ENCODE results near the gene DOHH. TPM values are rescaled to one million over a fixed set of nuclear protein-coding genes. Genes with fewer than 3 reads are reported as not detected.

Gene DOHH
- total RNA-seq, 1 experiment from 2014 or later = 24.9 TPM

- no peak for ATAC-seq
- Histone ChIP-seq H3K4me3 (ENCODE audit: low read depth in 2 of 2, low read length in 2 of 2) (no peak overlapping the region), H3K36me3 (ENCODE audit: control insufficient read depth, insufficient read depth, low read length) (no peaks in the 10 kb centered on the region), H3K9me3 (ENCODE audit: control insufficient read depth, insufficient read depth, low read depth, low read length) (no peaks in the 10 kb centered on the region), H3K27ac (ENCODE audit: low read length) (no peak overlapping the region), H3K27me3 (ENCODE audit: control insufficient read depth, insufficient read depth, low read length) (no peaks in the 10 kb centered on the region), H3K4me1 (ENCODE audit: control insufficient read depth, insufficient read depth, low read length) (no peaks in the 10 kb centered on the region)
- TF ChIP-seq SIN3A (IDR thresholded peaks at IDR 0.05; ENCODE audit: borderline replicate concordance, insufficient read depth, low read depth, low read length) (no peak), CTCF (IDR thresholded peaks at IDR 0.05) (no peak), TCF7L2 (IDR thresholded peaks at IDR 0.05; ENCODE audit: low read depth, low read length) (no peak), POLR2AphosphoS5 (IDR thresholded peaks at IDR 0.05; ENCODE audit: low read depth, low read length) (no peak)
- TF ChIP-seq, protein P1, sequence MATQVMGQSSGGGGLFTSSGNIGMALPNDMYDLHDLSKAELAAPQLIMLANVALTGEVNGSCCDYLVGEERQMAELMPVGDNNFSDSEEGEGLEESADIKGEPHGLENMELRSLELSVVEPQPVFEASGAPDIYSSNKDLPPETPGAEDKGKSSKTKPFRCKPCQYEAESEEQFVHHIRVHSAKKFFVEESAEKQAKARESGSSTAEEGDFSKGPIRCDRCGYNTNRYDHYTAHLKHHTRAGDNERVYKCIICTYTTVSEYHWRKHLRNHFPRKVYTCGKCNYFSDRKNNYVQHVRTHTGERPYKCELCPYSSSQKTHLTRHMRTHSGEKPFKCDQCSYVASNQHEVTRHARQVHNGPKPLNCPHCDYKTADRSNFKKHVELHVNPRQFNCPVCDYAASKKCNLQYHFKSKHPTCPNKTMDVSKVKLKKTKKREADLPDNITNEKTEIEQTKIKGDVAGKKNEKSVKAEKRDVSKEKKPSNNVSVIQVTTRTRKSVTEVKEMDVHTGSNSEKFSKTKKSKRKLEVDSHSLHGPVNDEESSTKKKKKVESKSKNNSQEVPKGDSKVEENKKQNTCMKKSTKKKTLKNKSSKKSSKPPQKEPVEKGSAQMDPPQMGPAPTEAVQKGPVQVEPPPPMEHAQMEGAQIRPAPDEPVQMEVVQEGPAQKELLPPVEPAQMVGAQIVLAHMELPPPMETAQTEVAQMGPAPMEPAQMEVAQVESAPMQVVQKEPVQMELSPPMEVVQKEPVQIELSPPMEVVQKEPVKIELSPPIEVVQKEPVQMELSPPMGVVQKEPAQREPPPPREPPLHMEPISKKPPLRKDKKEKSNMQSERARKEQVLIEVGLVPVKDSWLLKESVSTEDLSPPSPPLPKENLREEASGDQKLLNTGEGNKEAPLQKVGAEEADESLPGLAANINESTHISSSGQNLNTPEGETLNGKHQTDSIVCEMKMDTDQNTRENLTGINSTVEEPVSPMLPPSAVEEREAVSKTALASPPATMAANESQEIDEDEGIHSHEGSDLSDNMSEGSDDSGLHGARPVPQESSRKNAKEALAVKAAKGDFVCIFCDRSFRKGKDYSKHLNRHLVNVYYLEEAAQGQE (IDR thresholded peaks at IDR 0.05; ENCODE audit: insufficient read depth in 1 of 2, low read depth in 2 of 2, low read length in 1 of 2) = no peak
- BruUV-seq (replicated peaks) = no TSS peak
- in situ Hi-C loops (cut with HindIII; ENCODE audit: low pct_unique_long_range_greater_than_20kb, low sequenced_read_pairs) (no loop called here), intact Hi-C loops (cut with micrococcal nuclease; ENCODE audit: unreplicated experiment) (no loop called here)
- POLR2A ChIA-PET = no interaction called here
- no peak for DNase-seq (ENCODE audit: low read depth, low spot score)
- CTCF ChIA-PET = no interaction called here
These were observed 6.8 kb downstream of the DOHH start for GRCh38 chr19:3493651-3494050.

- intact Hi-C loops (cut with micrococcal nuclease; ENCODE audit: unreplicated experiment) (no loop called here), in situ Hi-C loops (cut with HindIII; ENCODE audit: low pct_unique_long_range_greater_than_20kb, low sequenced_read_pairs) (no loop called here)
- no peak overlapping the region for H3K4me3 ChIP-seq (ENCODE audit: low read depth in 2 of 2, low read length in 2 of 2)
- TF ChIP-seq SIN3A (IDR thresholded peaks at IDR 0.05; ENCODE audit: borderline replicate concordance, insufficient read depth, low read depth, low read length) = no peak
- TF ChIP-seq, protein P1 (IDR thresholded peaks at IDR 0.05; ENCODE audit: insufficient read depth in 1 of 2, low read depth in 2 of 2, low read length in 1 of 2) = no peak
- no peak for TF ChIP-seq TCF7L2 (IDR thresholded peaks at IDR 0.05; ENCODE audit: low read depth, low read length)
- no peak for TF ChIP-seq POLR2AphosphoS5 (IDR thresholded peaks at IDR 0.05; ENCODE audit: low read depth, low read length)
- no peak for TF ChIP-seq CTCF (IDR thresholded peaks at IDR 0.05)
- BruUV-seq (replicated peaks) = no TSS peak
- no peak overlapping the region for H3K27ac ChIP-seq (ENCODE audit: low read length)
- no peaks in the 10 kb centered on the region for H3K4me1 ChIP-seq (ENCODE audit: control insufficient read depth, insufficient read depth, low read length)
- no peaks in the 10 kb centered on the region for H3K36me3 ChIP-seq (ENCODE audit: control insufficient read depth, insufficient read depth, low read length)
- ATAC-seq (no peak), DNase-seq (ENCODE audit: low read depth, low spot score) (no peak)
- ChIA-PET CTCF (no interaction called here), POLR2A (no interaction called here)
- no peaks in the 10 kb centered on the region for H3K27me3 ChIP-seq (ENCODE audit: control insufficient read depth, insufficient read depth, low read length)
- H3K9me3 ChIP-seq (ENCODE audit: control insufficient read depth, insufficient read depth, low read depth, low read length) = no peaks in the 10 kb centered on the region
These were observed 7.6 kb downstream of the DOHH start for GRCh38 chr19:3492919-3493318.

All from Panc1 (cell line).